Lower leg skin (tissue), 3 donors: ENCODE data around the gene TAS1R1.

Source experiments
- CTCF ChIP-seq, 3 donors: fragments of 450-650 bp; IDR thresholded peaks; one replicate each; pipeline ENCODE4 v1.5.1; 2016; ENCODE audit warnings: antibody characterized with exemption in 3 of 3, mild to moderate bottlenecking in 3 of 3, moderate library complexity in 2 of 3
- POLR2A ChIP-seq, 2 donors: fragments of 450-650 bp; IDR thresholded peaks; one replicate each; pipeline ENCODE4 v1.6.1; 2016 to 2017; ENCODE audit warnings: antibody characterized with exemption in 2 of 2, mild to moderate bottlenecking in 1 of 2, moderate library complexity in 1 of 2

- TF ChIP-seq CTCF (IDR thresholded peaks at IDR 0.05) (no peak), POLR2A (IDR thresholded peaks at IDR 0.05) (no peak)
Observed at GRCh38 chr1:6517435-6517851, 37.7 kb upstream of the TAS1R1 start.
